ENCODE data around the gene EMILIN3.

Gene EMILIN3

GRCh38 chr20:41344938-41345728 lies 21.5 kb downstream of the EMILIN3 start:
- no peak for DNase-seq

- DNase-seq: no peak
Observed at GRCh38 chr20:41344477-41344876, 22.1 kb downstream of the EMILIN3 start.

GRCh38 chr20:41342474-41343464 lies 23.8 kb downstream of the EMILIN3 start:
- DNase-seq: no peak

GRCh38 chr20:41340327-41341055 lies 26.1 kb downstream of the EMILIN3 start, which contains the start of gene LPIN3:
Gene LPIN3 (plus strand): TSS chr20:41340821. CDS start chr20:41345804, 4,983 bp downstream.
- no peak for DNase-seq

GRCh38 chr20:41339957-41340326 lies 26.7 kb downstream of the EMILIN3 start:
- DNase-seq: peak; percentile 52

- DNase-seq: no peak
Observed at GRCh38 chr20:41336711-41337492, 29.7 kb downstream of the EMILIN3 start.

GRCh38 chr20:41335591-41335990 lies 31.0 kb downstream of the EMILIN3 start:
- no peak for DNase-seq

GRCh38 chr20:41334443-41335421 lies 31.9 kb downstream of the EMILIN3 start:
- DNase-seq: no peak

- no peak for DNase-seq
Observed at GRCh38 chr20:41334036-41334435, 32.6 kb downstream of the EMILIN3 start.

GRCh38 chr20:41331731-41332130 lies 34.9 kb downstream of the EMILIN3 start:
- DNase-seq: no peak

GRCh38 chr20:41330941-41331340 lies 35.7 kb downstream of the EMILIN3 start:
- no peak for DNase-seq

- DNase-seq: no peak
Observed at GRCh38 chr20:41330343-41330720, 36.3 kb downstream of the EMILIN3 start.

- no peak for DNase-seq
Observed at GRCh38 chr20:41329435-41330342, 36.9 kb downstream of the EMILIN3 start.

GRCh38 chr20:41327178-41327577 lies 39.4 kb downstream of the EMILIN3 start:
- DNase-seq: no peak

- no peak for DNase-seq
Observed at GRCh38 chr20:41320976-41321375, 45.6 kb downstream of the EMILIN3 start.

GRCh38 chr20:41320441-41320840 lies 46.2 kb downstream of the EMILIN3 start:
- no peak for DNase-seq

GRCh38 chr20:41318271-41318649 lies 48.4 kb downstream of the EMILIN3 start:
- no peak for DNase-seq

GRCh38 chr20:41317546-41318270 lies 48.9 kb downstream of the EMILIN3 start, which contains the start of gene ZHX3:
Gene ZHX3 (minus strand): TSS chr20:41317731. CDS start chr20:41204916, 112,815 bp downstream.
- DNase-seq: peak; percentile 70

All from NCI-H1694 (cell line).